ENCODE measurements around the gene RNLS. TPM values are rescaled to one million over a fixed set of nuclear protein-coding genes. Genes with fewer than 3 reads are reported as not detected.

The RNLS gene
- total RNA-seq, 2 experiments from 2014 or later = 2.5 to 3.3 TPM

GRCh38 chr10:88237896-88238614 is 345.1 kb downstream of the RNLS start:
- DNase-seq (no peak), ATAC-seq (no peak)
- ChIA-PET POLR2A (no interaction called here), CTCF (interaction anchor here (1.0 kb wide), 1 partner anchor 151 kb away, joined by 3 read pairs; no protein-coding TSS in a partner anchor)
- no peaks in the 10 kb centered on the region for H3K9me3 Mint-ChIP-seq (ENCODE audit: insufficient read depth)
- H3K4me1 Mint-ChIP-seq (ENCODE audit: low read depth) = peaks cover 6% of the 10 kb centered on the region
- H3K27ac Mint-ChIP-seq = no peak overlapping the region
- H3K36me3 Mint-ChIP-seq (ENCODE audit: low read depth) = peaks cover 2% of the 10 kb centered on the region
- H3K27me3 Mint-ChIP-seq (ENCODE audit: low read depth) = peaks cover 6% of the 10 kb centered on the region
- no peak overlapping the region for H3K4me3 Mint-ChIP-seq

- Mint-ChIP-seq H3K27me3 (ENCODE audit: low read depth) (no peaks in the 10 kb centered on the region), H3K9me3 (ENCODE audit: insufficient read depth) (no peaks in the 10 kb centered on the region), H3K27ac (no peak overlapping the region), H3K4me1 (ENCODE audit: low read depth) (peaks cover 6% of the 10 kb centered on the region), H3K4me3 (no peak overlapping the region), H3K36me3 (ENCODE audit: low read depth) (peaks cover 2% of the 10 kb centered on the region)
- ChIA-PET POLR2A (no interaction called here), CTCF (no interaction called here)
- ATAC-seq (no peak), DNase-seq (no peak)
Measured at GRCh38 chr10:88236121-88236743, 346.9 kb downstream of the RNLS start.

- Mint-ChIP-seq H3K36me3 (ENCODE audit: low read depth) (peaks cover 5% of the 10 kb centered on the region), H3K9me3 (ENCODE audit: insufficient read depth) (no peaks in the 10 kb centered on the region), H3K27ac (no peak overlapping the region), H3K27me3 (ENCODE audit: low read depth) (no peaks in the 10 kb centered on the region), H3K4me1 (ENCODE audit: low read depth) (peaks cover 6% of the 10 kb centered on the region), H3K4me3 (no peak overlapping the region)
- DNase-seq (no peak), ATAC-seq (no peak)
- ChIA-PET POLR2A (interaction anchor here (0.7 kb wide), 1 partner anchor 9 kb away, joined by 4 read pairs; no protein-coding TSS in a partner anchor), CTCF (interaction anchor here (1.5 kb wide), 1 partner anchor 52 kb away, joined by 3 read pairs; no protein-coding TSS in a partner anchor)
Measured at GRCh38 chr10:88234297-88234696, 348.8 kb downstream of the RNLS start.

- Mint-ChIP-seq H3K4me3 (no peak overlapping the region), H3K27ac (no peak overlapping the region), H3K9me3 (ENCODE audit: insufficient read depth) (no peaks in the 10 kb centered on the region), H3K27me3 (ENCODE audit: low read depth) (no peaks in the 10 kb centered on the region), H3K4me1 (ENCODE audit: low read depth) (peaks cover 6% of the 10 kb centered on the region), H3K36me3 (ENCODE audit: low read depth) (peaks cover 5% of the 10 kb centered on the region)
- ChIA-PET POLR2A (no interaction called here), CTCF (interaction anchor here (1.5 kb wide), 1 partner anchor 52 kb away, joined by 3 read pairs; no protein-coding TSS in a partner anchor)
- ATAC-seq (no peak), DNase-seq (no peak)
Measured at GRCh38 chr10:88233870-88234269, 349.2 kb downstream of the RNLS start.

GRCh38 chr10:88232983-88233543 is 350.1 kb downstream of the RNLS start:
- peaks cover 6% of the 10 kb centered on the region for H3K4me1 Mint-ChIP-seq (ENCODE audit: low read depth)
- H3K27me3 Mint-ChIP-seq (ENCODE audit: low read depth) = peaks cover 4% of the 10 kb centered on the region
- DNase-seq (no peak), ATAC-seq (no peak)
- CTCF ChIA-PET = interaction anchor here (1.5 kb wide), 1 partner anchor 53 kb away, joined by 3 read pairs; no protein-coding TSS in a partner anchor
- POLR2A ChIA-PET = no interaction called here
- H3K9me3 Mint-ChIP-seq (ENCODE audit: insufficient read depth) = no peaks in the 10 kb centered on the region
- peaks cover 5% of the 10 kb centered on the region for H3K36me3 Mint-ChIP-seq (ENCODE audit: low read depth)
- no peak overlapping the region for H3K27ac Mint-ChIP-seq
- no peak overlapping the region for H3K4me3 Mint-ChIP-seq

GRCh38 chr10:88232029-88232895 is 350.9 kb downstream of the RNLS start:
- DNase-seq (no peak), ATAC-seq (no peak)
- H3K4me3 Mint-ChIP-seq = no peak overlapping the region
- ChIA-PET POLR2A (no interaction called here), CTCF (no interaction called here)
- peaks cover 4% of the 10 kb centered on the region for H3K27me3 Mint-ChIP-seq (ENCODE audit: low read depth)
- H3K4me1 Mint-ChIP-seq (ENCODE audit: low read depth) = peaks cover 6% of the 10 kb centered on the region
- H3K36me3 Mint-ChIP-seq (ENCODE audit: low read depth) = peaks cover 5% of the 10 kb centered on the region
- H3K27ac Mint-ChIP-seq = no peak overlapping the region
- H3K9me3 Mint-ChIP-seq (ENCODE audit: insufficient read depth) = no peaks in the 10 kb centered on the region

- POLR2A ChIA-PET = no interaction called here
- DNase-seq (no peak), ATAC-seq (no peak)
- CTCF ChIA-PET = no interaction called here
- H3K4me3 Mint-ChIP-seq = no peak overlapping the region
- H3K27me3 Mint-ChIP-seq (ENCODE audit: low read depth) = peaks cover 6% of the 10 kb centered on the region
- H3K4me1 Mint-ChIP-seq (ENCODE audit: low read depth) = no peaks in the 10 kb centered on the region
- no peaks in the 10 kb centered on the region for H3K9me3 Mint-ChIP-seq (ENCODE audit: insufficient read depth)
- H3K36me3 Mint-ChIP-seq (ENCODE audit: low read depth) = peaks cover 7% of the 10 kb centered on the region
- no peak overlapping the region for H3K27ac Mint-ChIP-seq
Measured at GRCh38 chr10:88230251-88230650, 352.9 kb downstream of the RNLS start.

- DNase-seq (no peak), ATAC-seq (no peak)
- H3K4me3 Mint-ChIP-seq = no peak overlapping the region
- H3K27me3 Mint-ChIP-seq (ENCODE audit: low read depth) = peaks cover 6% of the 10 kb centered on the region
- peaks cover 7% of the 10 kb centered on the region for H3K36me3 Mint-ChIP-seq (ENCODE audit: low read depth)
- ChIA-PET CTCF (no interaction called here), POLR2A (no interaction called here)
- H3K27ac Mint-ChIP-seq = no peak overlapping the region
- no peaks in the 10 kb centered on the region for H3K4me1 Mint-ChIP-seq (ENCODE audit: low read depth)
- no peaks in the 10 kb centered on the region for H3K9me3 Mint-ChIP-seq (ENCODE audit: insufficient read depth)
Measured at GRCh38 chr10:88228130-88228529, 355.0 kb downstream of the RNLS start.

- POLR2A ChIA-PET = no interaction called here
- Mint-ChIP-seq H3K9me3 (ENCODE audit: insufficient read depth) (no peaks in the 10 kb centered on the region), H3K4me3 (no peak overlapping the region), H3K36me3 (ENCODE audit: low read depth) (peaks cover 7% of the 10 kb centered on the region), H3K27ac (no peak overlapping the region), H3K4me1 (ENCODE audit: low read depth) (no peaks in the 10 kb centered on the region), H3K27me3 (ENCODE audit: low read depth) (peaks cover 6% of the 10 kb centered on the region)
- DNase-seq = no peak
- no peak for ATAC-seq
- CTCF ChIA-PET = no interaction called here
Measured at GRCh38 chr10:88227342-88228018, 355.6 kb downstream of the RNLS start.

GRCh38 chr10:88226891-88227290 is 356.2 kb downstream of the RNLS start:
- ATAC-seq (no peak), DNase-seq (no peak)
- no peaks in the 10 kb centered on the region for H3K9me3 Mint-ChIP-seq (ENCODE audit: insufficient read depth)
- CTCF ChIA-PET = no interaction called here
- no peaks in the 10 kb centered on the region for H3K4me1 Mint-ChIP-seq (ENCODE audit: low read depth)
- POLR2A ChIA-PET = no interaction called here
- H3K4me3 Mint-ChIP-seq = no peak overlapping the region
- no peak overlapping the region for H3K27ac Mint-ChIP-seq
- H3K27me3 Mint-ChIP-seq (ENCODE audit: low read depth) = peaks cover 6% of the 10 kb centered on the region
- H3K36me3 Mint-ChIP-seq (ENCODE audit: low read depth) = peaks cover 5% of the 10 kb centered on the region

- H3K27ac Mint-ChIP-seq = no peak overlapping the region
- CTCF ChIA-PET = interaction anchor here (1.6 kb wide), 1 partner anchor 14 kb away, joined by 4 read pairs; no protein-coding TSS in a partner anchor
Measured at GRCh38 chr10:88226071-88226659, 357.0 kb downstream of the RNLS start.

More at GRCh38 chr10:88226071-88226659, 357.0 kb downstream of the RNLS start:
- Mint-ChIP-seq H3K4me3 (no peak overlapping the region), H3K36me3 (ENCODE audit: low read depth) (peaks cover 5% of the 10 kb centered on the region), H3K4me1 (ENCODE audit: low read depth) (no peaks in the 10 kb centered on the region), H3K27me3 (ENCODE audit: low read depth) (peaks cover 6% of the 10 kb centered on the region), H3K9me3 (ENCODE audit: insufficient read depth) (no peaks in the 10 kb centered on the region)
- DNase-seq (no peak), ATAC-seq (no peak)
- POLR2A ChIA-PET = no interaction called here
